Peyer's patch (tissue), 4 donors: ENCODE results near the gene CLPTM1L. TPM values are rescaled to one million over a fixed set of nuclear protein-coding genes. Genes with fewer than 3 reads are reported as not detected.

Source experiments
- DNase-seq, 3 donors: peaks; one replicate each; pipeline ENCODE4 v3.0.0-alpha.2; 2017 to 2019
- H3K27ac ChIP-seq, 4 donors: fragments of 200-600 bp; sonication (generic); one replicate each; pipeline ENCODE4 v1.5.1; 2016 to 2019
- H3K27me3 ChIP-seq, 2 donors: fragments of 200-600 bp; sonication (generic); one replicate each; pipeline ENCODE4 v1.5.1; 2019
- H3K36me3 ChIP-seq, 3 donors: fragments of 200-600 bp; sonication (generic); one replicate each; pipeline ENCODE4 v1.5.1; 2016 to 2019
- H3K4me1 ChIP-seq, 4 donors: fragments of 200-600 bp; sonication (generic); one replicate each; pipeline ENCODE4 v1.5.1; 2016 to 2019
- H3K4me3 ChIP-seq, 4 donors: fragments of 200-600 bp; sonication (generic); 1 replicate in 3 of 4; 2 replicates in 1 of 4; pipeline ENCODE4 v1.5.1; 2016 to 2019; ENCODE audit warnings: mild to moderate bottlenecking in 1 of 4
- H3K9me3 ChIP-seq, 4 donors: fragments of 200-600 bp; sonication (generic); one replicate each; pipeline ENCODE4 v1.5.1; 2016 to 2019; ENCODE audit warnings: mild to moderate bottlenecking in 1 of 4
- CTCF ChIP-seq, 6 experiments: fragments of 450-650 bp in 4 of 6; fragments of 200-600 bp in 2 of 6; sonication (generic) in 1 of 6; IDR thresholded peaks; one replicate each; pipeline ENCODE4 v1.5.1; 2017 to 2019; ENCODE audit warnings: antibody characterized with exemption in 6 of 6, mild to moderate bottlenecking in 3 of 6, moderate library complexity in 1 of 6
- POLR2A ChIP-seq, 2 donors: fragments of 450-650 bp; IDR thresholded peaks; one replicate each; pipeline ENCODE4 v1.5.1; 2017; ENCODE audit warnings: antibody characterized with exemption in 2 of 2, mild to moderate bottlenecking in 2 of 2, moderate library complexity in 2 of 2
- total RNA-seq, 4 donors: library from RNA; depleted of rRNA; stranded (reverse); fragments of >200 nt; gene quantifications; one replicate each; pipeline ENCODE4 v1.1.0, GENCODE V29; 2016

CLPTM1L gene
- total RNA-seq, 4 donors from 2014 or later, result 115 to 209 (median 143) TPM

- H3K27ac ChIP-seq, result no peak overlapping the region
- no peak overlapping the region for H3K4me3 ChIP-seq
- DNase-seq, result no peak
- no peaks in the 10 kb centered on the region for H3K27me3 ChIP-seq
- no peaks in the 10 kb centered on the region for H3K9me3 ChIP-seq
- no peaks in the 10 kb centered on the region for H3K4me1 ChIP-seq
- H3K36me3 ChIP-seq, result no peaks in the 10 kb centered on the region
- TF ChIP-seq CTCF (IDR thresholded peaks at IDR 0.05) (no peak), POLR2A (IDR thresholded peaks at IDR 0.05) (no peak)
Observed at GRCh38 chr5:1356873-1357787, 12.2 kb upstream of the CLPTM1L start.

GRCh38 chr5:1354576-1354975 lies 9.7 kb upstream of the CLPTM1L start:
- Histone ChIP-seq H3K36me3 (no peaks in the 10 kb centered on the region), H3K9me3 (no peaks in the 10 kb centered on the region), H3K4me1 (no peaks in the 10 kb centered on the region), H3K4me3 (no peak overlapping the region), H3K27ac (no peak overlapping the region), H3K27me3 (no peaks in the 10 kb centered on the region)
- TF ChIP-seq POLR2A (IDR thresholded peaks at IDR 0.05), result no peak
- TF ChIP-seq CTCF (IDR thresholded peaks at IDR 0.05), result no peak
- no peak for DNase-seq

GRCh38 chr5:1352231-1353219 lies 7.6 kb upstream of the CLPTM1L start:
- H3K36me3 ChIP-seq, result no peaks in the 10 kb centered on the region
- no peak overlapping the region for H3K4me3 ChIP-seq
- no peaks in the 10 kb centered on the region for H3K9me3 ChIP-seq
- no peak overlapping the region for H3K27ac ChIP-seq
- H3K27me3 ChIP-seq, result no peaks in the 10 kb centered on the region
- no peaks in the 10 kb centered on the region for H3K4me1 ChIP-seq
- TF ChIP-seq CTCF (IDR thresholded peaks at IDR 0.05) (no peak), POLR2A (IDR thresholded peaks at IDR 0.05) (no peak)
- peak in 1 of 3 donors; percentile 29 for DNase-seq

- Histone ChIP-seq H3K4me3 (no peak overlapping the region), H3K27me3 (no peaks in the 10 kb centered on the region), H3K27ac (no peak overlapping the region), H3K9me3 (no peaks in the 10 kb centered on the region), H3K36me3 (no peaks in the 10 kb centered on the region), H3K4me1 (peaks cover 0 to under 1% (median 0%) of the 10 kb centered on the region in 4 donors)
- DNase-seq, result no peak
- TF ChIP-seq CTCF (IDR thresholded peaks at IDR 0.05), result no peak
- TF ChIP-seq POLR2A (IDR thresholded peaks at IDR 0.05), result no peak
Observed at GRCh38 chr5:1351156-1351555, 6.3 kb upstream of the CLPTM1L start.

GRCh38 chr5:1349246-1349645 lies 4.3 kb upstream of the CLPTM1L start:
- no peaks in the 10 kb centered on the region for H3K9me3 ChIP-seq

More at GRCh38 chr5:1349246-1349645, 4.3 kb upstream of the CLPTM1L start:
- H3K36me3 ChIP-seq, result no peaks in the 10 kb centered on the region
- no peak overlapping the region for H3K27ac ChIP-seq
- H3K27me3 ChIP-seq, result no peaks in the 10 kb centered on the region
- H3K4me1 ChIP-seq, result peaks cover 0 to 9% (median 3%) of the 10 kb centered on the region in 4 donors
- no peak overlapping the region for H3K4me3 ChIP-seq
- peak in 1 of 3 donors; percentile 41 for DNase-seq
- TF ChIP-seq CTCF (IDR thresholded peaks at IDR 0.05) (no peak), POLR2A (IDR thresholded peaks at IDR 0.05) (no peak)
